Stomach (tissue), 9 donors: ENCODE data around the gene EML5. TPM values are rescaled to one million over a fixed set of nuclear protein-coding genes. Genes with fewer than 3 reads are reported as not detected.

Experiments used
- DNase-seq, 2 donors: peaks; one replicate each; pipeline versions ENCODE4 v3.0.0 to v3.0.0-alpha.2; 2013 to 2019
- H3K27ac ChIP-seq, 5 donors: fragments of 200-600 bp in 4 of 5; sonication (generic) in 4 of 5; one replicate each; pipeline ENCODE4 v1.5.1; 2013 to 2019; ENCODE audit warnings: mild to moderate bottlenecking in 1 of 5, moderate library complexity in 1 of 5
- H3K27me3 ChIP-seq, 3 donors: fragments of 200-600 bp; sonication (generic); one replicate each; pipeline ENCODE4 v1.5.1; 2017 to 2019; ENCODE audit warnings: mixed run types in 1 of 3
- H3K36me3 ChIP-seq, 4 donors: fragments of 200-600 bp; sonication (generic); 1 replicate in 3 of 4; 2 replicates in 1 of 4; pipeline ENCODE4 v1.5.1; 2016 to 2019
- H3K4me1 ChIP-seq, 4 donors: fragments of 200-600 bp; sonication (generic); one replicate each; pipeline ENCODE4 v1.5.1; 2016 to 2019
- H3K4me3 ChIP-seq, 4 donors: fragments of 200-600 bp; sonication (generic) in 3 of 4; one replicate each; pipeline ENCODE4 v1.5.1; 2016 to 2019; ENCODE audit warnings: mild to moderate bottlenecking in 1 of 4
- H3K9me3 ChIP-seq, 4 donors: fragments of 200-600 bp; sonication (generic); one replicate each; pipeline ENCODE4 v1.5.1; 2016 to 2019
- CTCF ChIP-seq, 7 experiments: fragments of 450-650 bp in 4 of 7; fragments of 200-600 bp in 3 of 7; sonication (generic) in 3 of 7; IDR thresholded peaks; one replicate each; pipeline ENCODE4 v1.5.1; 2016 to 2019; ENCODE audit warnings: antibody characterized with exemption in 7 of 7, control low read depth in 2 of 7, mild to moderate bottlenecking in 1 of 7
- EP300 ChIP-seq: sonication (generic); formaldehyde crosslinking; IDR thresholded peaks from one replicate; pipeline ENCODE4 v1.6.1; 2017; ENCODE audit warnings: antibody characterized with exemption
- POLR2A ChIP-seq, 4 donors: fragments of 450-650 bp; IDR thresholded peaks; one replicate each; pipeline ENCODE4 v1.6.1; 2016; ENCODE audit warnings: antibody characterized with exemption in 4 of 4, control low read depth in 2 of 4, mild to moderate bottlenecking in 1 of 4, moderate library complexity in 1 of 4
- POLR2AphosphoS5 ChIP-seq, 3 donors: sonication (generic); formaldehyde crosslinking; IDR thresholded peaks; one replicate each; pipeline ENCODE4 v1.6.1; 2016; ENCODE audit warnings: antibody characterized with exemption in 3 of 3
- WGBS, 5 donors: extraction: QIAGEN DNeasy Blood & Tissue Kit in 3 of 5; methylation state at CpG; one replicate each; pipeline versions ENCODE4 v1.1.5 to v1.1.7; 2013 to 2018; 5-methylcytosine and 5-hydroxymethylcytosine counted together
- intact Hi-C: fragments of 100-400 bp; cut with DNase I; formaldehyde crosslinking; loops from one replicate; pipeline ENCODE4 v1.15.1; 2023; ENCODE audit warnings: low total_unique reads
- polyA plus RNA-seq, 3 donors: library from polyadenylated mRNA; stranded (reverse); fragments of 200-250 nt; gene quantifications; one replicate each; pipeline ENCODE4 v1.2.3, GENCODE V29; 2013
- total RNA-seq, 5 donors: library from RNA; depleted of rRNA; stranded (reverse); fragments of >200 nt; gene quantifications; one replicate each; pipeline versions ENCODE4 v1.1.0 to v1.2.3, GENCODE V29; 2014 to 2016
- donor health status: healthy with polysubstance abuse.
- donor health status: Bipolar disorder and iron deficiency.
- donor health status: healthy.

The EML5 gene
- total and polyA plus RNA-seq, 8 donors, result 0.19 to 10.3 (median 0.92) TPM; not detected in 1

DNA sequence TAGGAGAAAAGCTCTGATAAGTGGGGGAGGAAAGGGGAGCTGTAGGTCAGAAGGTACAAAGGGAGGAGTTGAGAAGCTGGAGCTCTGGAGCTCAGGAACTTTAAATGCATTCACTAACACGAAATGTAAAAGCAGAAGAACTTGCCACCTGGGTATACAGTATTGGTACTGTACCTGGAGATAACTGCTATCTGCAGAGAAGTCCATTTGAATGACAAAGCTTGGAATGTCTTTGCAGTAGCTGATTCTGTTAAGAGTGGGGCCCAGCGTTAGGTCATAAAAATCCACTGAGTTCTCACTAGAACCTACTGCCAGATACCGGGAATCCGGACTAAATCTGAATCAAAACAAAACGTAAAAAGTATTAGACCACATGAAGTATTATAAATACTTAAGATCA is 174.3 kb downstream of the EML5 start:
- peaks cover 7 to 14% (median 10%) of the 10 kb centered on the region in 4 donors for H3K4me1 ChIP-seq
- 59 to 72% (median 64%) methylated on average over 5 of the region's 5 CpGs for WGBS, 5 donors
- DNase-seq, result no peak
- H3K9me3 ChIP-seq, result no peaks in the 10 kb centered on the region
- H3K27ac ChIP-seq, result no peak overlapping the region
- intact Hi-C loops, result no loop called here
- H3K27me3 ChIP-seq, result no peaks in the 10 kb centered on the region
- H3K4me3 ChIP-seq, result no peak overlapping the region
- TF ChIP-seq POLR2AphosphoS5 (IDR thresholded peaks at IDR 0.05), result no peak
- no peak for TF ChIP-seq EP300
- TF ChIP-seq CTCF (IDR thresholded peaks at IDR 0.05), result no peak
- no peak for TF ChIP-seq POLR2A (IDR thresholded peaks at IDR 0.05)
- H3K36me3 ChIP-seq, result peaks cover 4 to 25% (median 14%) of the 10 kb centered on the region in 4 donors

GRCh38 chr14:88617479-88617878 is 175.3 kb downstream of the EML5 start:
- 88 to 100% (median 95%) methylated on average over 1 of the region's 1 CpG for WGBS, 5 donors
- Histone ChIP-seq H3K27ac (no peak overlapping the region), H3K4me1 (peaks cover 13 to 24% (median 18%) of the 10 kb centered on the region in 4 donors), H3K36me3 (peaks cover 4 to 28% (median 23%) of the 10 kb centered on the region in 4 donors), H3K4me3 (no peak overlapping the region), H3K27me3 (no peaks in the 10 kb centered on the region), H3K9me3 (no peaks in the 10 kb centered on the region)
- DNase-seq, result no peak
- intact Hi-C loops, result no loop called here
- TF ChIP-seq EP300 (no peak), POLR2A (IDR thresholded peaks at IDR 0.05) (no peak), CTCF (IDR thresholded peaks at IDR 0.05) (no peak), POLR2AphosphoS5 (IDR thresholded peaks at IDR 0.05) (no peak)

DNA sequence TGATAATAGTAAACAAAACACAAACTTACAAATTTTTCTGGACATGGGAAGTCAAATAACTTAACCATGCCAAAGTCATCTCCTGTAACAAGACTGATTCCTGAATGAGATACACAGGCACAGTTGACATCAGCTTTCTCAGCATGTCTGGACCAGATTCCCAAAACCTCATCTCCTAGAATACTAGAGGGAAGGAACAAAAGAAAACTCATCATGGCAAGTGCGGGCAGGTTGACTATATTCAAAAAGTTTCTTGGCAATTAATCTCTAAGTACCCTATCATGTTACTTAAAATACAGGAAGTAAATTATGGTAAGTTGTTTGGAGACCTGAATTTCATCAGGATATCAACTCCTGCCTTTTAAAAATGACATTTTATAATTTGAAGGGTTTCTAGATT is 176.1 kb downstream of the EML5 start:
- Histone ChIP-seq H3K9me3 (no peaks in the 10 kb centered on the region), H3K4me3 (no peak overlapping the region), H3K4me1 (peaks cover 13 to 27% (median 18%) of the 10 kb centered on the region in 4 donors), H3K27me3 (no peaks in the 10 kb centered on the region), H3K27ac (no peak overlapping the region), H3K36me3 (peaks cover 4 to 36% (median 30%) of the 10 kb centered on the region in 4 donors)
- no peak for DNase-seq
- 92 to 100% (median 98%) methylated on average over 1 of the region's 1 CpG for WGBS, 5 donors
- intact Hi-C loops, result no loop called here
- TF ChIP-seq CTCF (IDR thresholded peaks at IDR 0.05) (no peak), EP300 (no peak), POLR2A (IDR thresholded peaks at IDR 0.05) (no peak)

GRCh38 chr14:88614218-88614907 is 178.4 kb downstream of the EML5 start:
- DNase-seq, result no peak
- peaks cover 13 to 27% (median 18%) of the 10 kb centered on the region in 4 donors for H3K4me1 ChIP-seq
- intact Hi-C loops, result no loop called here
- H3K36me3 ChIP-seq, result peaks cover 14 to 59% (median 53%) of the 10 kb centered on the region in 4 donors
- no peak for TF ChIP-seq CTCF (IDR thresholded peaks at IDR 0.05)
- no peak for TF ChIP-seq POLR2AphosphoS5 (IDR thresholded peaks at IDR 0.05)
- no peak for TF ChIP-seq POLR2A (IDR thresholded peaks at IDR 0.05)
- TF ChIP-seq EP300, result no peak
- no peak overlapping the region for H3K4me3 ChIP-seq
- peak overlapping the region in 3 of 5 donors; percentile 1 to 35 (median 23) for H3K27ac ChIP-seq
- WGBS, 5 donors, result 68 to 83% (median 79%) methylated on average over 3 of the region's 3 CpGs
- no peaks in the 10 kb centered on the region for H3K9me3 ChIP-seq
- H3K27me3 ChIP-seq, result no peaks in the 10 kb centered on the region
